Type B pancreatic cell (in vitro differentiated cells): ENCODE results near the gene ADAMTS16. TPM values are rescaled to one million over a fixed set of nuclear protein-coding genes. Genes with fewer than 3 reads are reported as not detected.

Experiments
- DNase-seq: peaks from one replicate; pipeline ENCODE4 v3.0.0; 2021; ENCODE audit warnings: mixed read lengths; ENCODE audit not compliant: unreplicated experiment; ENCODE audit errors: extremely low spot score
- H3K27ac Mint-ChIP-seq: 2 replicates; pipeline ENCODE4 v1.8.0; 2021; ENCODE audit warnings: mild to moderate bottlenecking, mixed read lengths
- H3K27me3 Mint-ChIP-seq: 2 replicates; pipeline ENCODE4 v1.8.0; 2021; ENCODE audit warnings: mixed read lengths
- H3K36me3 Mint-ChIP-seq: 2 replicates; pipeline ENCODE4 v1.8.0; 2021; ENCODE audit warnings: mixed read lengths
- H3K4me1 Mint-ChIP-seq: one replicate; pipeline ENCODE4 v1.8.0; 2021; ENCODE audit warnings: mixed read lengths; ENCODE audit not compliant: unreplicated experiment
- H3K4me3 Mint-ChIP-seq: 2 replicates; pipeline ENCODE4 v1.8.0; 2021; ENCODE audit warnings: mild to moderate bottlenecking, mixed read lengths
- H3K9me3 Mint-ChIP-seq: 2 replicates; pipeline ENCODE4 v1.8.0; 2021; ENCODE audit warnings: mixed read lengths
- total RNA-seq: library from RNA; stranded (reverse); gene quantifications from 2 replicates; pipeline ENCODE4 v1.2.1, GENCODE V29; 2021; ENCODE audit warnings: low replicate concordance
- TF ChIP-seq, protein P1 (sequence below): fragments of 200-600 bp; sonication (generic); conservative IDR thresholded peaks from 2 replicates; pipeline ENCODE4 v1.5.0; 2021; ENCODE audit warnings: antibody characterized with exemption, mild to moderate bottlenecking

ADAMTS16 gene
- total RNA-seq, 1 donor from 2014 or later, result 23.3 TPM

- Mint-ChIP-seq H3K4me3 (no peak overlapping the region), H3K36me3 (peaks cover 3% of the 10 kb centered on the region), H3K27ac (no peak overlapping the region), H3K9me3 (no peaks in the 10 kb centered on the region), H3K4me1 (peaks cover 9% of the 10 kb centered on the region), H3K27me3 (peaks cover 4% of the 10 kb centered on the region)
- no peak for DNase-seq
- TF ChIP-seq, protein P1, sequence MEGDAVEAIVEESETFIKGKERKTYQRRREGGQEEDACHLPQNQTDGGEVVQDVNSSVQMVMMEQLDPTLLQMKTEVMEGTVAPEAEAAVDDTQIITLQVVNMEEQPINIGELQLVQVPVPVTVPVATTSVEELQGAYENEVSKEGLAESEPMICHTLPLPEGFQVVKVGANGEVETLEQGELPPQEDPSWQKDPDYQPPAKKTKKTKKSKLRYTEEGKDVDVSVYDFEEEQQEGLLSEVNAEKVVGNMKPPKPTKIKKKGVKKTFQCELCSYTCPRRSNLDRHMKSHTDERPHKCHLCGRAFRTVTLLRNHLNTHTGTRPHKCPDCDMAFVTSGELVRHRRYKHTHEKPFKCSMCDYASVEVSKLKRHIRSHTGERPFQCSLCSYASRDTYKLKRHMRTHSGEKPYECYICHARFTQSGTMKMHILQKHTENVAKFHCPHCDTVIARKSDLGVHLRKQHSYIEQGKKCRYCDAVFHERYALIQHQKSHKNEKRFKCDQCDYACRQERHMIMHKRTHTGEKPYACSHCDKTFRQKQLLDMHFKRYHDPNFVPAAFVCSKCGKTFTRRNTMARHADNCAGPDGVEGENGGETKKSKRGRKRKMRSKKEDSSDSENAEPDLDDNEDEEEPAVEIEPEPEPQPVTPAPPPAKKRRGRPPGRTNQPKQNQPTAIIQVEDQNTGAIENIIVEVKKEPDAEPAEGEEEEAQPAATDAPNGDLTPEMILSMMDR, result no peak
Observed at GRCh38 chr5:5239191-5239590, 99.1 kb downstream of the ADAMTS16 start.

GRCh38 chr5:5240234-5240633 is 100.1 kb downstream of the ADAMTS16 start:
- no peaks in the 10 kb centered on the region for H3K9me3 Mint-ChIP-seq
- TF ChIP-seq, protein P1, result no peak

GRCh38 chr5:5242056-5242455 is 101.9 kb downstream of the ADAMTS16 start:
- Mint-ChIP-seq H3K27ac (no peak overlapping the region), H3K27me3 (peaks cover 2% of the 10 kb centered on the region), H3K36me3 (peaks cover 3% of the 10 kb centered on the region), H3K9me3 (no peaks in the 10 kb centered on the region), H3K4me3 (no peak overlapping the region), H3K4me1 (no peaks in the 10 kb centered on the region)
- no peak for DNase-seq
- TF ChIP-seq, protein P1, result no peak

More at GRCh38 chr5:5240234-5240633, 100.1 kb downstream of the ADAMTS16 start:
- DNase-seq, result no peak
- Mint-ChIP-seq H3K36me3 (peaks cover 3% of the 10 kb centered on the region), H3K27ac (no peak overlapping the region), H3K4me1 (peaks cover 6% of the 10 kb centered on the region), H3K27me3 (peaks cover 4% of the 10 kb centered on the region), H3K4me3 (no peak overlapping the region)

DNA sequence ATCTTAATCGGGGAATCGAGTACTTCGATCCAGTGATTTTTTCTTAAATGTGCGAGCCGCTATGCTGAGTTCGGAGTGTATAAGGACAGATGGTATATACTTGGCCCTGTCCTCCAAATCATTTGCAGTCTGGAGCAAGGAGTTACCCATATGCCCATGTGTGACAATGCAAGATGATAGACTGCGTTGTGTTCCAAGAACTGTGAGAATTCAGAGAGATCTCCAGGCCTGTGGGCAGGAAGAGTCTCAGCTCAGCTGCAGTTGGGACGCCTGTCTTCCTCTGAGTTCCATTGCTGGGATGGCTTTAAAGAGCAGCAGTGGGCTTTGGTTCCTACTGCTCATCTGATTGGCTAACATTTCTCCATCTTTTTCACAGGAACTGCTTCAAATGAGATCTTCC is 106.6 kb downstream of the ADAMTS16 start:
- peaks cover 3% of the 10 kb centered on the region for H3K36me3 Mint-ChIP-seq
- no peak overlapping the region for H3K27ac Mint-ChIP-seq
- no peak overlapping the region for H3K4me3 Mint-ChIP-seq
- H3K27me3 Mint-ChIP-seq, result peaks cover 2% of the 10 kb centered on the region
- H3K4me1 Mint-ChIP-seq, result no peaks in the 10 kb centered on the region
- H3K9me3 Mint-ChIP-seq, result no peaks in the 10 kb centered on the region
- no peak for DNase-seq
- TF ChIP-seq, protein P1, result no peak

GRCh38 chr5:5250758-5251157 is 110.6 kb downstream of the ADAMTS16 start:
- Mint-ChIP-seq H3K27ac (no peak overlapping the region), H3K4me1 (no peaks in the 10 kb centered on the region), H3K27me3 (peaks cover 2% of the 10 kb centered on the region), H3K4me3 (no peak overlapping the region), H3K36me3 (peaks cover 16% of the 10 kb centered on the region), H3K9me3 (peaks cover 8% of the 10 kb centered on the region)
- DNase-seq, result no peak
- TF ChIP-seq, protein P1, result no peak

GRCh38 chr5:5252106-5252505 is 112.0 kb downstream of the ADAMTS16 start:
- Mint-ChIP-seq H3K36me3 (peaks cover 16% of the 10 kb centered on the region), H3K27ac (no peak overlapping the region), H3K9me3 (peaks cover 19% of the 10 kb centered on the region), H3K4me3 (no peak overlapping the region), H3K4me1 (no peaks in the 10 kb centered on the region), H3K27me3 (peaks cover 2% of the 10 kb centered on the region)
- TF ChIP-seq, protein P1, result no peak
- no peak for DNase-seq
